GM12878 (cell line): ENCODE data around the gene TOP2A. TPM values are rescaled to one million over a fixed set of nuclear protein-coding genes. Genes with fewer than 3 reads are reported as not detected.
A peak's percentile ranks its signal among the peaks of the same experiment; 100 is the strongest.

Source experiments
- ATAC-seq: fragments of 200-7000 bp; cut with Tn5 transposase; 3 replicates; pipeline ENCODE4 v1.9.1; 2020; ENCODE audit warnings: mild to moderate bottlenecking, moderate library complexity
- BruUV-seq: library from RNA; stranded (reverse); fragments of 400-500 nt; replicated peaks from 2 replicates; lab custom pipeline; 2021; lab: Mats Ljungman, UMichigan
- CTCF ChIA-PET: fragments of 300-600 bp; sonication (Branson Sonifier 250); formaldehyde crosslinking; extraction: SDS; loops from one replicate; lab custom pipeline; 2021; ENCODE audit warnings: inconsistent platforms; lab: Yijun Ruan, JAX
- POLR2A ChIA-PET: fragments of 350-600 bp; formaldehyde crosslinking; extraction: SDS; loops from one replicate; lab custom pipeline; 2021; ENCODE audit warnings: inconsistent platforms; lab: Charles Lee
- RAD21 ChIA-PET: fragments of 300-600 bp; sonication (Branson Sonifier 250); formaldehyde crosslinking; loops from one replicate; lab custom pipeline; 2023; ENCODE audit warnings: antibody characterized with exemption; ENCODE audit not compliant: unreplicated experiment; lab: Charles Lee
- SMC1A ChIA-PET: fragments of 300-600 bp; sonication (Branson Sonifier 250); formaldehyde crosslinking; loops from one replicate; lab custom pipeline; 2023; ENCODE audit not compliant: unreplicated experiment, uncharacterized antibody; lab: Charles Lee
- DNase-seq: peaks from one replicate; pipeline ENCODE4 v3.0.0-alpha.2; 2011; ENCODE audit warnings: low read depth, low spot score
- FAIRE-seq: peaks from 3 replicates; lab custom pipeline; 2011; peaks lifted over from hg19 to GRCh38; lab: Jason Lieb, UNC
- H2AFZ ChIP-seq: 2 replicates; pipeline ENCODE4 v1.6.0; 2011; ENCODE audit warnings: low read depth, low read length, control low read depth; ENCODE audit not compliant: control insufficient read depth
- H3K27ac ChIP-seq: 2 replicates; pipeline ENCODE4 v1.5.1; 2011; ENCODE audit warnings: control low read depth; ENCODE audit not compliant: control insufficient read depth, insufficient read depth
- H3K27me3 ChIP-seq, 2 experiments: replicated peaks in 1 of 2; 2 replicates each; pipeline versions ENCODE4 v1.6.0 to v1.6.1; 2011; ENCODE audit warnings: low read length in 1 of 2; ENCODE audit not compliant: control insufficient read depth in 2 of 2, insufficient read depth in 2 of 2
- H3K36me3 ChIP-seq, 2 experiments: 2 replicates each; pipeline ENCODE4 v1.5.1; 2011; ENCODE audit warnings: low read length in 1 of 2; ENCODE audit not compliant: control insufficient read depth in 2 of 2, insufficient read depth in 2 of 2
- H3K4me1 ChIP-seq: 2 replicates; pipeline ENCODE4 v1.6.1; 2011; ENCODE audit warnings: mild to moderate bottlenecking, low read length, moderate library complexity, mixed read lengths; ENCODE audit not compliant: control insufficient read depth, insufficient read depth
- H3K4me2 ChIP-seq: 2 replicates; pipeline ENCODE4 v1.6.0; 2011; ENCODE audit warnings: control low read depth; ENCODE audit not compliant: control insufficient read depth, insufficient read depth
- H3K4me3 ChIP-seq: fragments of 200-600 bp; sonication (generic); 2 replicates; pipeline ENCODE4 v1.5.1; 2016
- H3K79me2 ChIP-seq: 2 replicates; pipeline ENCODE4 v1.6.0; 2011; ENCODE audit warnings: low read length; ENCODE audit not compliant: control insufficient read depth, insufficient read depth
- H3K9ac ChIP-seq: 2 replicates; pipeline ENCODE4 v1.8.0; 2011; ENCODE audit warnings: low read length, control low read depth, mixed read lengths; ENCODE audit not compliant: control insufficient read depth, insufficient read depth
- H3K9me3 ChIP-seq: replicated peaks from 3 replicates; pipeline ENCODE4 v1.5.1; 2011; ENCODE audit warnings: mild to moderate bottlenecking, low read length; ENCODE audit not compliant: control insufficient read depth, insufficient read depth
- H4K20me1 ChIP-seq: 2 replicates; pipeline ENCODE4 v1.6.0; 2011; ENCODE audit not compliant: control insufficient read depth, insufficient read depth
- BMI1 ChIP-seq: fragments of 450-650 bp; IDR thresholded peaks from 2 replicates; pipeline ENCODE4 v1.6.1; 2016; ENCODE audit warnings: mild to moderate bottlenecking, moderate library complexity, borderline replicate concordance
- CREM ChIP-seq: IDR thresholded peaks from 2 replicates; pipeline ENCODE4 v1.6.1; 2014; ENCODE audit warnings: antibody characterized with exemption, low read depth
- IKZF2 ChIP-seq, 2 experiments: fragments of 450-650 bp; IDR thresholded peaks; 2 replicates each; pipeline ENCODE4 v1.6.1; 2017; ENCODE audit warnings: mild to moderate bottlenecking in 2 of 2, moderate library complexity in 2 of 2
- RAD21 ChIP-seq: IDR thresholded peaks from 2 replicates; pipeline ENCODE4 v1.6.1; 2011; ENCODE audit warnings: mild to moderate bottlenecking, low read depth, low read length, moderate library complexity; ENCODE audit not compliant: insufficient read depth
- SMC3 ChIP-seq: IDR thresholded peaks from 2 replicates; pipeline ENCODE4 v1.6.1; 2011; ENCODE audit warnings: low read length, improper control_type of control experiment, borderline replicate concordance
- YY1 ChIP-seq: IDR thresholded peaks from 2 replicates; pipeline ENCODE4 v1.6.1; 2011; ENCODE audit warnings: low read depth, mild to moderate bottlenecking, low read length
- WGBS: methylation state at CpG from one replicate; pipeline ENCODE4 v1.1.6; 2016; ENCODE audit warnings: low lambda C conversion rate; ENCODE audit not compliant: insufficient replicate concordance, insufficient coverage; ENCODE audit errors: missing lambda C conversion rate; 5-methylcytosine and 5-hydroxymethylcytosine counted together
- in situ Hi-C: fragments of 300-500 bp; cut with MboI; formaldehyde crosslinking; loops from 9 replicates; pipeline ENCODE4 v1.14.3; 2018; ENCODE audit warnings: mixed read lengths
- intact Hi-C: fragments of 100-400 bp; cut with micrococcal nuclease; formaldehyde crosslinking; loops from one replicate; pipeline ENCODE4 v1.14.2; 2022; ENCODE audit not compliant: unreplicated experiment
- polyA plus RNA-seq, 11 experiments: library from polyadenylated mRNA; depleted of rRNA in 4 of 11; unstranded in 6 of 11; stranded (reverse) in 5 of 11; fragments of >200 nt; fragmentation: Nextera tagmentation in 4 of 11; fragmentation: Illumina TruSeq in 1 of 11; extraction: Ambion mirVana in 4 of 11; extraction: Trizol in 1 of 11; gene quantifications; 1 replicate in 1 of 11; 2 replicates in 10 of 11; pipeline versions ENCODE4 v1.2.1 to v1.2.3, GENCODE V29; 2011 to 2016; ENCODE audit warnings: inconsistent platforms in 2 of 11, missing spikeins in 2 of 11, low read depth in 1 of 11
- total RNA-seq, 4 experiments: library from RNA; depleted of rRNA in 3 of 4; stranded (reverse); fragments of >200 nt in 3 of 4; fragmentation: Illumina TruSeq in 1 of 4; extraction: Trizol in 1 of 4; gene quantifications; 2 replicates each; pipeline versions ENCODE4 v1.2.1 to v1.2.3, GENCODE V29; 2013 to 2021
- TF ChIP-seq, protein P1 (sequence below), 3 experiments: IDR thresholded peaks in 2 of 3; conservative IDR thresholded peaks in 1 of 3; 2 replicates each; pipeline ENCODE4 v1.5.1; 2011; ENCODE audit warnings: low read depth in 3 of 3, low read length in 3 of 3, mild to moderate bottlenecking in 3 of 3, control low read depth in 2 of 3, moderate library complexity in 2 of 3, inconsistent platforms in 1 of 3, mixed read lengths in 1 of 3; ENCODE audit not compliant: control insufficient read depth in 2 of 3, insufficient read depth in 1 of 3; ENCODE audit errors: extremely low read depth in 1 of 3

Gene TOP2A
- total and polyA plus RNA-seq, 10 of the 15 experiments (the other 5 are each of a cell fraction or from before 2014, with no cell fraction given), result 117 to 275 (median 232) TPM

DNA sequence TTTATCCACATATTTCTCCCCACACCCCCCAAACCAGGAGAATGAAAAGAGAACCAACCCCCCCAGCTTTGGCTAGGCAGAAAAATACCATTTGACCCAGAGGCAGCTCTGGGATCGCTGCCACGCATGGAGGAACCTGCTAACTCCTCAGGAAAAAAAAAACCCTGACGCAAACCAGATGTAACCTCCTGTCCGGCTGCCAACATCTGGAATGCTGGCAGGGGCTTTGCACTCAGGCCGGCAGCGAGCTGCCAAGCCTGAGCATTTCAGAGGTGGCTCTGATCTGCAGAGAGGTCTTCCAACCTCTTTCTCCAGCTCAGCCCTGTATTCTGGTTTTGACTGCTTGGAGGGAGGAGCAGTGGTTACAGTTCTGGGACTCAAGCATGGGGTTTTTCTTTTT is 33.7 kb upstream of the TOP2A start:
- DNase-seq, result no peak
- H3K27me3 ChIP-seq, result 0 out of 4 replicates have a peak, but pooled peaks cover 0 to 7% of the 10 kb centered on the region in 2 experiments
- no peaks in the 10 kb centered on the region; the same call in 1 of the 2 replicates for H3K4me1 ChIP-seq
- H3K27ac ChIP-seq, result no peak overlapping the region
- in situ Hi-C loops (no loop called here), intact Hi-C loops (no loop called here)
- BruUV-seq, result no TSS peak
- SMC1A ChIA-PET, result interaction anchor here (0.5 to 4.4 kb wide), 6 partner anchors 10 to 153 kb away, joined by 3 to 27 read pairs (median 4); no protein-coding TSS in a partner anchor
- no peak overlapping the region for H2AFZ ChIP-seq
- POLR2A ChIA-PET, result no interaction called here
- FAIRE-seq, result no peak
- H3K36me3 ChIP-seq, result no peaks in the 10 kb centered on the region
- CTCF ChIA-PET, result interaction anchor here (0.9 to 16.0 kb wide), 7 partner anchors 10 to 108 kb away, joined by 3 to 289 read pairs (median 5); no protein-coding TSS in a partner anchor
- H4K20me1 ChIP-seq, result no peaks in the 10 kb centered on the region
- no peak overlapping the region for H3K4me2 ChIP-seq
- no peaks in the 10 kb centered on the region for H3K9me3 ChIP-seq
- H3K9ac ChIP-seq, result no peak overlapping the region
- no peaks in the 10 kb centered on the region for H3K79me2 ChIP-seq
- no peak for TF ChIP-seq CREM
- TF ChIP-seq BMI1, result no peak
- no peak for TF ChIP-seq YY1
- no peak overlapping the region for H3K4me3 ChIP-seq
- RAD21 ChIA-PET, result interaction anchor here (1.4 to 16.1 kb wide), 2 partner anchors 34 to 82 kb away, joined by 3 to 175 read pairs; partner anchors contain the start of gene TOP2A
- no peak for ATAC-seq
- WGBS, result 67% methylated on average over 6 of the region's 6 CpGs

DNA sequence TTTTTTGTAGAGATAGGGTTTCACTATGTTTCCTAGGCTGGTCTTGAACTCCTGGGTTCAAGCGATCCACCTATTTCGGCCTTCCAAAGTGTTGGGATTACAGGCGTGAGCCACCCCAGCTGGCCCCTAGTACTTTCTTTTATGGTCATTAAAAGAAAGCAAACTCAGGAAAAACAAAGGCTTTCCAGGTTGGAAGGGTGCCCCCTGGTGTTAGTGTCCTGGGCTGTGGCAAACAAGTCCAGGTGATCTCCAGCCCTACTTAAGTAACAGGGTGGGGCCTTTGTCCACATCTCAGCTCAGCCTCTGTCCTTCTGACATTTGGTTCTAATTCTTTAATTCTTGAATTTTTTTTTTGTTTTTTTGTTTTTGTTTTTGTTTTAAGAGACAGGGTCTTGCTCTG is 32.5 kb upstream of the TOP2A start:
- 43% methylated on average over 3 of the region's 3 CpGs for WGBS
- Histone ChIP-seq H3K36me3 (no peaks in the 10 kb centered on the region), H3K4me1 (peaks cover 6% of the 10 kb centered on the region), H3K79me2 (no peaks in the 10 kb centered on the region), H2AFZ (no peak overlapping the region), H3K27ac (no peak overlapping the region), H3K4me3 (no peak overlapping the region), H3K4me2 (no peak overlapping the region), H3K27me3 (0 out of 4 replicates have a peak, but pooled peaks cover 0 to 7% of the 10 kb centered on the region in 2 experiments), H4K20me1 (no peaks in the 10 kb centered on the region), H3K9ac (no peak overlapping the region), H3K9me3 (no peaks in the 10 kb centered on the region)
- FAIRE-seq, result peak; percentile 74
- BruUV-seq, result no TSS peak
- in situ Hi-C loops, result no loop called here
- CTCF ChIA-PET, result interaction anchor here (0.6 to 16.0 kb wide), 17 partner anchors 9 to 1488 kb away, joined by 3 to 289 read pairs (median 4); partner anchors contain the start of gene TOP2A
- POLR2A ChIA-PET, result interaction anchor here (0.8 to 1.6 kb wide), 3 partner anchors 25 to 83 kb away, joined by 3 to 4 read pairs (median 4); no protein-coding TSS in a partner anchor
- SMC1A ChIA-PET, result interaction anchor here (1.2 to 4.4 kb wide), 6 partner anchors 18 to 151 kb away, joined by 3 to 27 read pairs (median 4); no protein-coding TSS in a partner anchor
- TF ChIP-seq, protein P1, sequence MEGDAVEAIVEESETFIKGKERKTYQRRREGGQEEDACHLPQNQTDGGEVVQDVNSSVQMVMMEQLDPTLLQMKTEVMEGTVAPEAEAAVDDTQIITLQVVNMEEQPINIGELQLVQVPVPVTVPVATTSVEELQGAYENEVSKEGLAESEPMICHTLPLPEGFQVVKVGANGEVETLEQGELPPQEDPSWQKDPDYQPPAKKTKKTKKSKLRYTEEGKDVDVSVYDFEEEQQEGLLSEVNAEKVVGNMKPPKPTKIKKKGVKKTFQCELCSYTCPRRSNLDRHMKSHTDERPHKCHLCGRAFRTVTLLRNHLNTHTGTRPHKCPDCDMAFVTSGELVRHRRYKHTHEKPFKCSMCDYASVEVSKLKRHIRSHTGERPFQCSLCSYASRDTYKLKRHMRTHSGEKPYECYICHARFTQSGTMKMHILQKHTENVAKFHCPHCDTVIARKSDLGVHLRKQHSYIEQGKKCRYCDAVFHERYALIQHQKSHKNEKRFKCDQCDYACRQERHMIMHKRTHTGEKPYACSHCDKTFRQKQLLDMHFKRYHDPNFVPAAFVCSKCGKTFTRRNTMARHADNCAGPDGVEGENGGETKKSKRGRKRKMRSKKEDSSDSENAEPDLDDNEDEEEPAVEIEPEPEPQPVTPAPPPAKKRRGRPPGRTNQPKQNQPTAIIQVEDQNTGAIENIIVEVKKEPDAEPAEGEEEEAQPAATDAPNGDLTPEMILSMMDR (IDR thresholded peaks at IDR 0.05 in 2 of 3, conservative IDR thresholded peaks at IDR 0.05 in 1 of 3; ENCODE audit: control insufficient read depth in 2 of 3, extremely low read depth in 1 of 3, insufficient read depth in 1 of 3, low read depth in 3 of 3, low read length in 3 of 3), result peak; percentile 55 to 78 (median 56); a peak in 5 of 6 replicates
- peak; percentile 21; the same call in 1 of the 2 replicates for TF ChIP-seq RAD21
- peak; percentile 48 for TF ChIP-seq SMC3
- TF ChIP-seq IKZF2 (IDR thresholded peaks at IDR 0.05), result no peak
- intact Hi-C loops, result no loop called here
- no peak for DNase-seq
- peak; percentile 69 for ATAC-seq
- RAD21 ChIA-PET, result interaction anchor here (16.1 kb wide), 1 partner anchor 83 kb away, joined by 175 read pairs; no protein-coding TSS in a partner anchor
